HG02973 (cell line): ENCODE data around the gene CST2.
"Not testable (repeated sequence)": the region's sequence is repeated elsewhere in the genome, so short reads cannot be mapped to it uniquely, and the experiment has no call there.

Experiments
- ATAC-seq: cut with Tn5 transposase; IDR thresholded peaks from one replicate; pipeline ENCODE4 v1.9.1; 2021; ENCODE audit warnings: moderate library complexity; ENCODE audit not compliant: unreplicated experiment

Gene CST2

GRCh38 chr20:23811559-23811958, 15.0 kb downstream of the CST2 start:
- ATAC-seq = not testable (repeated sequence)

GRCh38 chr20:23810349-23810748, 16.2 kb downstream of the CST2 start:
- not testable (repeated sequence) for ATAC-seq

GRCh38 chr20:23800865-23801264, 25.7 kb downstream of the CST2 start:
- no peak for ATAC-seq

DNA sequence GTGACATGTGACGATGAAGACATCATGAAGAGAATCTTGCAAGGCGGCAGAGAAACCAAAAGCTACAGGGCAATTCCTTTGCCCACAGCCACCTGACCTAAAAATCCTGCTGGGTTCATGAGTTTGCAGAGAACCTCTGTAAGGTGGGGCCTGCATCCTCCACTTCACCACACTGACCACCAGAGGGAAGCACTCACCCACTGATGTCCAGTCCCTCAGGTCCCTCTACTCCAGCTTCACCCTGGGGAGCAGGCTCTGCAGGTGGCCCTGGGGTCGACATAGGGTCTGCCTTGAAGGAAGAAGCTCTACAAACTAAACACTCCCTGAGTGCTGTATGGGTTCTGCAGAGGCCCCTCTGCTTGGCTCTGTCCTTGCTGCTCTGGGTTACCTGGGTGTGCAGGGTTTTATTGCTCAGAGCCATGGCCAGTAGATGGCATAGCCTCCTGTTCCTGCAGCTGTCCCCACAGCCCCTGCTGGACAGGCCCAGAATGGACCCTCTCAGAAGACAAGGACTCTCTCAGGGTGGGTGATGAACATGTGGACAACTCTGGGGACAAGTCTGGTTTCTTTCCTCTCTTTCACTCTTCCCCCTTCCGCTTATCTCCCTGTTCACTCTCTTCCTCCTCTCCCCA, 27.2 kb downstream of the CST2 start:
- ATAC-seq = peak; percentile 87

DNA sequence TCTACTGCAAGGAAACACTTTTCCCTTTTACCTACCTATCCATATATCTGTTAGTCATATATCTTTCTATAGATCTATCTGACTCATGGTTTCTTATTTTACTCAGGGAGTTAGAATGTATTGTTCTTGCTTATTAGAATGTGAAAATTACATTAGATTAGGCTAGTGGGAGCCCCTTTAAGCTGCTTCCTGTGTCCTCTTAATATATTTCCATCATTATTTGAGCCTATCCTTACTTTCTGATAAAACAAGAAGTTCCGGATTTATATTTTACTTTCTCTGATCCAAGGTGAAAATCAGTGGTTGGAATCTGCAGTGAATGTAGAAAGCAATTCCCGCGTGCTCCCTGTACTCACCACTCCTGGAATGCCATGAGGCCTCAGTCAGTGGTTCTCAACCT, 31.0 kb downstream of the CST2 start:
- no peak for ATAC-seq

DNA sequence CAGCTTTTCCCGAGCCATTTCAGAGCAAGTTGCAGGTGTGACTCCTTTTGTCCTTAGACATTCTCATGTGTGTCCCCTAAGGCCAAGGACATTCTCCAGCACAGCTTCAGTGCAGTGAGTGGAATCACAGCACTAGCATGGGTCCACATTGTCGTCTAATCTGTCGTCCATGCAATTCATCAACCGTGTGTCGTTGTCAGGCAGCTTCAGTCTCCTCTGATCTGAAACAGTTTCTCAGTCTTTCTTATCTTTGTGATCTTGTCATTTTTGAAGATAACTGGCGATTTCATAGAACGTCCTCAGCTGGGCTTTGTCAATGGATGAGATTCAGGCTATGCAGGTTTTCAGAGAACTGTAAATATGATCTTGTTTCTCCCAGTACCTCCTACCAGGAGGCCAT, 31.7 kb downstream of the CST2 start:
- ATAC-seq = no peak

DNA sequence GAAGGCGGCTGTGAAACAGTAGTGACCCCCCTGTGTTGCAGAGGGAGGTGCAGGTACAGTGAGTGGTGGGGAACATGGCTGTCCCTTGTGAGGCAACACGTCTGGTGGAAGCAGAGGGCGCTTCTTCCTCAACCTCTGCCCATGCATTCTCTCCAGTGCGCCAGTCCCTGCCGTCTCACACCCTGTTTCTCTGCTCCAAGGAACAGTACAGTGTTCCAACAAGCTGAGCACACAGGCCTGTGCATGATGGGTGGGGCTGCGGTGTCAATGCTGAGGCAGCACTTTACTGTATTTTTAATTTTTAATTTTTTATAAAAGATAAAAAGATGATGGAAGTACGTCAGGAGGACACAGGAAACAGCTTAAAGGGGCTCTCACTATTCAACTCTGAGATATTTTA, 32.5 kb downstream of the CST2 start:
- no peak for ATAC-seq

- no peak for ATAC-seq
Measured at GRCh38 chr20:23783447-23783846, 43.1 kb downstream of the CST2 start.

DNA sequence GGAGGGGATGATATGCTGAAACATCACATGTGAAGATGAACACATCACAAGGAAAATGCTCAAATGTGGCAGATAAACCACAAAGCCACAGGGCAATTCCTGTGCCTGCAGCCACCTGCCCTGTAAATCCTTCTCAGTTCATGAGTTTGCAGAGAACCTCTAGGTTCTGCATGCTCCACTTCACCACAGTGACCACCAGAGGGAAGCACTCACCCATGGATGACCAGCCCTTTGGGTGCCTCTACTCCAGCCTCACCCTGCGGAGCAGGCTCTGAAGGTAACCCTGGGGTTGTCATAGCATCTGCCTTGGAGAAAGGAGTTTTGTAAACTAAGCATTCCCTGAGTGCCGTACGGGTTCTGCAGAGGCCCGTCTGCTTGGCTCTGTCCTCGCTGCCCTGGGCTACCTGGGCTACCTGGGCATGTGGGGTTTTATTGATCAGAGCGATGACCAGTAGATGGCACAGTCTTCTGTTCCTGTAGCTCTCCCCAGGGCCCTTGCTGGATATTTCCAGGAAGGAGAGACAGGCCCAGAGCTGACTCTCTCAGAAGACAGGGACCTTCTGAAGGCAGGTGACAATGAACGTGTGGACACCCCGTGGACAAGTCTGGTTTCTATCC, 44.1 kb downstream of the CST2 start:
- ATAC-seq = no peak

- not testable (repeated sequence) for ATAC-seq
Measured at GRCh38 chr20:23778676-23779075, 47.9 kb downstream of the CST2 start.

DNA sequence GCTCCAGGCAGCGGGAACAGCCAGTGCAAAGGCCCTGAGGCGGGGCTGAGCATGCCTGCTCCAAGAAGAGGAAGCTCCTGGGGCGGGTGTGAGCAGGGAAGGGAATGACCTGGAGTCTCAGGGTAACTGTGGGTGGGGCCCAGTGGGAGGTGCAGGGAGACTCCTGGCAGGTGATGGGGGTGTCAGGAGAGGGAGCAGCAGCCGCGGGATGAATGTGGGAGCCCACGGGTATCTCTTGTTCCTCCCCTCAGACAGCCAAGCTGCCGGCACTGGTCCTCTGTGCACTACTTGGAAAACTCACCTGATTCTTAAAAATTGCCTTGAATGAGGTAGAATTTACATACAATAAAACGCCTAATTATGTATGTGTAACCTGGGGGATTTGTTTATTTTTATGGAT, 49.1 kb downstream of the CST2 start:
- ATAC-seq = not testable (repeated sequence)

DNA sequence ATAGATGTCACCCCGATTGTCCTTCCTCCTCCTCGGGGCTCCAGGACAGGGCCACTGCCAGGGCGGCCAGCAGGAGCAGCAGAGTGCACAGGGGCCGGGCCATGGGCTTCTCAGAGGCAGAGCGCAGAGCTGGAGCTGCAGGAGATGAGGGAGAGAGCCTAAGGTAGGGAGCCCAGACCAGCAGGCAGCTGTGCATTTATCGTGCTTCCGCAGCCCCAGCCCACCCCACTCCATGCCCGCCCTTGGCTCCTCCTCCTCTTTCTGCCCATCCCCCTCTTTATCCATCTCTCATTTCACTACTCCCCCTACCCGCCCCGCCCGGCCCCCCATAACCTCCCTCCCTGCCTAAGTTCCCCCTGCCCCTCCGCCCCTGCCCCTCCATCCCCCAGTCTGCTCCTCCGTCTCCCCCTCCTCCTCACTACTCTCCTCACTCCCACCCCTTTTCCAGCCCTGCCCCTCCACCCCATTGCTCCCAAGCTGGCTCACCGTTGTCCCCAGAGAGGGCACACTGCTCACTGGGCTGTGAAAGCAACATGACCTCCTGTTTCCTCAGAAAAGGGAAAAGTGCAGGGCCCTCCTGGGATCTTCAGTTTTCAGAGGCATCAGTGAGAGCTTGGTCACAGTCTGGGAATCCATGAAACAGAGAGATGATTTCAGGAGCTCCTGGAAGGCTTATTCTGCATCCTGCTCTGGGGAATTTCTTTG, 50.3 kb downstream of the CST2 start:
- ATAC-seq = no peak

DNA sequence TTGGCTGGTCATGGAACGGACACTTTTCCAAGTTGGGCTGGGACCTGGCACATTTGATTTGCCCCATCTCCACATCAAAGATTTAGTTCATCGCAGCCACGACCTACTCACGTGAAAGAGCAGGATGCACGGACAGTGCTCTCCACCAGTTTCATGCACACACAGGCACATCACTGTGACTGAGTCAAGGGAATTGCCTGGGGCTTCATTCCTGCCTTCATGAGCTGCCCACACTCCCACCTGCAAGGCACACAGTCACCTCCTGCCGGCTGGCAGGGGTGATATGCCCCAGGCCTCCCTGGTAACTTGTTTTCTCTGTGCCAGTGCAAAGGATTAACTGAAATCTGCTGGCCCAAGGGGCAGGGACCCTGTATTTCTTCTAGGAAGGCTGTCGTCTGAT, 52.4 kb downstream of the CST2 start:
- ATAC-seq = no peak
